ENCODE data around the gene TMEM89.

The TMEM89 gene

GRCh38 chr3:48600711-48601621 is 20.6 kb downstream of the TMEM89 start:
- no peak overlapping the region for H3K4me3 ChIP-seq (ENCODE audit: low read length)
- TF ChIP-seq CTCF (IDR thresholded peaks at IDR 0.05; ENCODE audit: insufficient read depth, low read depth, low read length, missing control alignments), result no peak
- DNase-seq (ENCODE audit: low read depth), result no peak

- DNase-seq (ENCODE audit: low read depth), result no peak
- no peak overlapping the region for H3K4me3 ChIP-seq (ENCODE audit: low read length)
- TF ChIP-seq CTCF (IDR thresholded peaks at IDR 0.05; ENCODE audit: insufficient read depth, low read depth, low read length, missing control alignments), result no peak
Measured at GRCh38 chr3:48599509-48600285, 21.9 kb downstream of the TMEM89 start.

- no peak for TF ChIP-seq CTCF (IDR thresholded peaks at IDR 0.05; ENCODE audit: insufficient read depth, low read depth, low read length, missing control alignments)
- no peak overlapping the region for H3K4me3 ChIP-seq (ENCODE audit: low read length)
- peak; percentile 100 for DNase-seq (ENCODE audit: low read depth)
Measured at GRCh38 chr3:48599077-48599501, 22.5 kb downstream of the TMEM89 start.

- H3K4me3 ChIP-seq (ENCODE audit: low read length), result no peak overlapping the region
- DNase-seq (ENCODE audit: low read depth), result peak; percentile 99
- TF ChIP-seq CTCF (IDR thresholded peaks at IDR 0.05; ENCODE audit: insufficient read depth, low read depth, low read length, missing control alignments), result no peak
Measured at GRCh38 chr3:48598323-48599076, 23.1 kb downstream of the TMEM89 start.

- H3K4me3 ChIP-seq (ENCODE audit: low read length), result no peak overlapping the region
- no peak for TF ChIP-seq CTCF (IDR thresholded peaks at IDR 0.05; ENCODE audit: insufficient read depth, low read depth, low read length, missing control alignments)
- no peak for DNase-seq (ENCODE audit: low read depth)
Measured at GRCh38 chr3:48597408-48597800, 24.2 kb downstream of the TMEM89 start.

GRCh38 chr3:48596676-48597407 is 24.7 kb downstream of the TMEM89 start:
- no peak for TF ChIP-seq CTCF (IDR thresholded peaks at IDR 0.05; ENCODE audit: insufficient read depth, low read depth, low read length, missing control alignments)
- no peak overlapping the region for H3K4me3 ChIP-seq (ENCODE audit: low read length)
- no peak for DNase-seq (ENCODE audit: low read depth)
